ENCODE measurements around the gene EMSY.

- TF ChIP-seq CTCF (IDR thresholded peaks at IDR 0.05) (no peak), POLR2A (IDR thresholded peaks at IDR 0.05) (no peak)
Measured at GRCh38 chr11:76566811-76567210, 122.0 kb downstream of the EMSY start.

Data from uterus (tissue), 2 donors.